Activated CD4-positive, alpha-beta T cell treated with anti-CD3 and anti-CD28 coated beads, Interleukin-10, Interleukin-2, amounts not matched to agents 100 ng/mL and 50 ng/mL, durations not matched to agents 16 hours and 8 hours (primary cell): Measurements from ENCODE around the gene SMIM22.
"Not testable (repeated sequence)": the region's sequence is repeated elsewhere in the genome, so short reads cannot be mapped to it uniquely, and the experiment has no call there.

Experiments
- DNase-seq: peaks from one replicate; pipeline ENCODE4 v3.0.0-alpha.2; 2020

SMIM22 gene

DNA sequence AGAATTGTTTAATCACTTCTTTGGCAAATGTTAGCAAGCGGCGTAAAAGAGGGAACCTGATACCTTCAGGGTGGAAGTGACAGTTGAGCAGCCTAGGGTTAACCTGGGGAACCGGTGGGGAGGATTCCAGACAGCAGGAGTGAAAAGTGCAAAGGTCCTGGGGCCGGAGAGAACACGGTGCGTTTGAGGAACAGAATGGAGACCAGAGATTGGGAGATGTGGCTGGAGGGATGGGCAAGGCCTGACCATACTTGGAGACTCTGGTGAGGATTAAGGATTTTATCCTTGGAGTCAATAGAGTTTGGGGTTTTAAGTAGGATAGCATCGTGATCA is 25.9 kb upstream of the SMIM22 start:
- DNase-seq: no peak

GRCh38 chr16:4771646-4772045 is 23.5 kb upstream of the SMIM22 start:
- no peak for DNase-seq

GRCh38 chr16:4772351-4772750 is 22.8 kb upstream of the SMIM22 start:
- DNase-seq: no peak

DNA sequence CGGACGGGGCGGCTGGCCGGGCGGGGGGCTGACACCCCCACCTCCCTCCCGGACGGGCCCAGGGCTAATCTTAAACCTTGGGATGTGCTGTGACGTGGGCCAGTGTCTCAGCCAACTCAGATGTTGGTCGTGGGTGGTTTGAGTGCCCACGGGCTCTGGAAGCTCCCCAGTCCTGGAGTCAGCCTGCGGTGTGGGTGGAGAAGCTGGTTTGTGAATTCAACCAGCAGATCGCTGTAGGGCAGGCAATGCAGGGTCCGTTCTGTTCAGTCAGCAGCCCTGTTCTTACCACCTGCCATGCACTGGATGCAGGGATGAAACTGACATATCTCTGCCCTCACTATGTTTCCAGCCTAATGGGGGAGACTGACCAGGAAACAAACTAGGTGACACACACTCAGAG is 20.2 kb upstream of the SMIM22 start:
- no peak for DNase-seq

GRCh38 chr16:4776141-4776705 is 18.9 kb upstream of the SMIM22 start:
- DNase-seq: no peak

DNA sequence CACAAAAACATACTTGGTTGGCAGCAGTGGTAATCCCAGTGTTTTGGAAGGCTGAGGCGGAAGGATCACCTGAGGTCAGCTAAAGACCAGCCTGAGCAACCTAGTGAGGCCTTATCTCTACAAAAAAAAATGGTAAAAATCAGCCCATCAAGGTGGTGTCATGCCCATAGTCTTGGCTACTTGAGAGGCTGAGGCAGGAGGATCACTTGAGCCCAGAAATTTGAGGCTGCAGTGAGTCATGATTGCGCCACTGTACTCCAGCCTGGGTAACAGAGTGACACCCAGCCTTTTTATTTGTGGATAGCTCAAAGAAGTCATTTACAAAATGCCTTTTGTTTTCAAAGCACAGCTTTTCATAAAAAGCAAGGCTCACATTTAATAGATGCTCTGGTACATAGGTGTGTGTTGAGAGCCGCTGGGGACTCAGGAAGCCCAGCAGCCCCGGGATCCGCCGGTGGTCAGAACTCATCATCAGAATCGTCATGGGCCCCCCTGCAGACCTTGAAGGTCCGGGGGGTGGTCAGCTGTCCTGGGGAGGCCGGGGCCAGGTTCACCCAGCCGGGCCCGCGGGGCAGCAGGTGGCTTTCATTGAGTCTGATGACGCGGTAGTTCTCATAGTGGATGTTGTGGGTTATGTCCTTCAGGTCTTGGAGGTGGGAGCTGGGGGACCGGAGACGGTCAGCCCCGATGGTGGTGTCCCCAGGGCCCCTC is 17.7 kb upstream of the SMIM22 start:
- DNase-seq: no peak

- DNase-seq: no peak
Observed at GRCh38 chr16:4778050-4778392, 17.1 kb upstream of the SMIM22 start.

- DNase-seq: no peak
Observed at GRCh38 chr16:4780235-4780634, 14.9 kb upstream of the SMIM22 start.

GRCh38 chr16:4783251-4783950 is 11.8 kb upstream of the SMIM22 start:
- DNase-seq: no peak

DNA sequence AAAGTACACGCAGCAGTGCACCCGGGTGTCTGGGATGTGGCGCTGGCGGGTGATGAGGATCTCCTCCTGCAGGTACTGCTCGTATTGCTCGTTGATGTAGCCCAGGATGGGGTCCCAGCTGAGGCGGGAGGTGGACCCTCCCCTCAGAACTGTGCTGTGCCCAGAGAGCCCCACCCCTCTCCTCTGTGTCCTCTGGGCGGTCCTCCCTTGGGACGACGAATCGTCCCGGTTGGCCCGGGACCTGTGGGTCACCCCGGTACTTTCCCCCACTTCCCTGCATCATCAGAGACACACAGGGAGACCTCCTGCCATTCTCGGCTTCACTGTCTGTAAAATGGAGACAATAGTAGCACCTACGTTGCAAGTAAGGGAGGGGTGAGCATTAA is 11.2 kb upstream of the SMIM22 start:
- no peak for DNase-seq

- DNase-seq: not testable (repeated sequence)
Observed at GRCh38 chr16:4784444-4784987, 10.7 kb upstream of the SMIM22 start.

DNA sequence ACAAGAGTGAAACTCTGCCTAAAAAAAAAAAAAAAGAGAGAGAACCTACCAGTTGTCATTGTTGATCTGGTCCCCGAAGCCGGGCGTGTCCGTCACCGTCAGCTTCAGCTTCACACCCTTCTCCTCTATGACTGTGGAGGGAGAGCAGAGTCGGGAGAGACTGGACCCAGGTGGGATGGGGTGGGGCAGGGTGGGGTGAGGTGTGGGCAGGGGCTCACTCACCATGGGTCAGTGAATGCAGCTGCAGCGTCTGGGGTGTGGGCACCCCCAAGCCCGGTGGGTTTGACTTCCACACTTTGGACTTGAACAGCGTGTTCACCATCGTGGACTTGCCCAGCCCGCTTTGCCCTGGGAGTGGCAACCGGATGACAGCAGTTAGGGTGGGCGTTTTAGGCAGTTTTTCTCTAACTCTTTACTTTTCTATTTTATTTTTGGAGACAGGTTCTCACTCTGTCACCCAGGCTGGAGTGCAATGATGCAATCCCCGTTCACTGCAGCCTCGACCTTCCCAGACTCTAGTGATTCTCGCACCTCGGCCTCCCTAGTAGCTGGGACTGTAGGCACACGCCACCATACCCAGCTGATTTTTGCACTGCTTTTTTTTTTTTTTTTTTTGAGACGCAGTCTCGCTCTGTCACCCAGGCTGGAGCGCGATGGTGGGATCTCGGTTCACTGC is 9.3 kb upstream of the SMIM22 start:
- DNase-seq: no peak

- DNase-seq: no peak
Observed at GRCh38 chr16:4787068-4787467, 8.1 kb upstream of the SMIM22 start.

DNA sequence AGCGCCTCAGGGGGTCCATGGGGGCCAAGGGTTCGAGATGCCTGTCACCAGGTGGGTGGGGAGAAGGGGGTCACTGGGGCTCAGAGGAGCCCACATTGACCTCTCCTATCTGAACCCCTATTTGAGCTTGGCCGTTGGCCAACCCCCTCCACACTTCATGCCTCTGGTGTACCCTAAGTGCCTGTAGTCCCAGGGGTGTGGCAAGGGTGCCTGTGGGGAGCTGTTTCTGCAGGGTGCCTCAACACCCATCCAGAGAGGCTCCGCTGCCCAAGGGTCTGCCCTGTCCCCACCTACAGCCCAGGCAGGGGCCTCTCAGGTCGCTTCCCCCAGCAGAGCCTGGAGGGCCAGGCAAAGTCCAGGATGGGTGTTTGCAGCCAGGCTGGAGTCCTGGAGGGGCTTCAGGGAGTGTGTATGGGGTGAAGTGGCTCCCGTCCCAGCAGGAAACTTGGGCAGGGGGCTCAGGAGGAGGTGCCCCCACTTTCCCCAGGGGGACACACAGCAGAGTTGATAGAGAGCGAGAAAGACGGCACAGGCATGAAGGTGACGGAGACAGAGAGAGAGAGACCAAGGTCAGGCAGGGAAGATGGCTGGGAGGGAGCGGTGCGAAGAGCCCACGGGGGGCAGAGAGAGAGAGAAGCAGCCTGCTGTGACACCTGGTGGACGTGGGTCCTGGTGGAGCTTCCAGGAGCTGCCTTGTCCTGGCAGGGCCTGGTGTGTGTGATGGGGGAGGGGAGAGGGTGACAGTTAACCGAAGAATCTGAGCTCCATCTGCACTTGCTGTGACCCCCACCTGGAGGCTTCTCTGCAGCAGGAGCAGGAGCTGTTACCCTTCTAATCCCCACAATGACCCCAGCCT is 7.3 kb upstream of the SMIM22 start, which contains the start of gene SEPTIN12:
TSS of gene SEPTIN12 (minus strand) at position 719 of the 856 bp plus-strand sequence. CDS start at position 19, 700 bp downstream.
- no peak for DNase-seq

DNA sequence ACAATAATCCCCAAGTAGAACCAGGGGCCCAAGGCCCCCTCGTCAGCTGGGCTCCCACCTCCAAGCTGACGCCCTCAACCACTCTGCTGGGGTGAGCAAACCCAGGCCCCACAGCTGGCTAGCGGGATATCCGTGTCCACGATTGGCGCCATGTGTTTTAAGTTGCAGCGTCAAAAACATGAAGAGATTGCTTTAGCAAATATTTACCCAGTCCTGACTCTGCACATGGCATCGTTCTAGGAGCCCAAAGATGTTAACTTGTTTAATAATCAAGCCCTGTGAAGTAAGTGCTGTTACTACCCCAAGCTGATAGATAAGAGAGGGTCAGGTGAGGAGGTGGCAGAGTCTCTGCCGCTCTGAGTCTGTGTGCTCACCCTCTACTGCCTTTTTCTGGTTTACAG is 6.7 kb upstream of the SMIM22 start:
- DNase-seq: no peak

- DNase-seq: no peak
Observed at GRCh38 chr16:4788910-4789309, 6.3 kb upstream of the SMIM22 start.

DNA sequence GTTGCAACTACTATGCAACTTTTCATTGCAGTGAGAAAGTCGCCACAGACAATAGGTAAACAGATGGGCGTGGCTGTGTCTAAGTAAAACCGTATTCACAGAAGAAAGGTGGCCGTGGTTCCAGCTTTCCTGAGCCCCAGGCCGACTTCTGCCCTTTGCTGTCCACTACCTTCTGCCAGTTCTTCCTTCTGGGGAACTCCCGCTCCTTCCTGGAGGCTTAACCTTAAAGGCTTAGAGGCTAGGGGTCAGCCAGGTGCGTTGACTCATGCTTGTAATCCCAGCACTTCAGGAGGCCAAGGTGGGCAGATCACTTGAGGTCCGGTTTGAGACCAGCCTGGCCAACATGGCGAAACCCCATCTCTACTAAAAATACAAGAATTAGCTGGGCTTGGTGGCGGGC is 4.9 kb upstream of the SMIM22 start:
- DNase-seq: no peak

DNA sequence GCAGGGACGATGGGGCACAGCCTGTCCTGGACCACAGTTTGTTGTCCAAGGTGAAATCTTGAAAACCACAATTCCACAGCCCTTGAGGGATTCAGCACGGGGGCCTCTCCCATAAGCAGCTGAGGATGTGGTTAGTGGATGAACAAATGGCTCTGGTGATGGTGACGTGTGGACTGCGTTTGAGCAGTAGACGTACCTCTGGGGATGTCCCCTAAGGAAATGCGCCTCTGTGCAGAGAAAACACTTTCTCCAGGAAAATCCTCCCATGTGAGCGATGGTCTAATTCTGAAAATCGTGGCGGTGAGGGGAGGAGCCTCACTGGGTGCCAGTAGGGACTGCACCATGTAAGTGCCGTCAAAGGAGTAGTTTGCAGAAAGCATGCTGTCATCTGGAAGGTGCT is 4.3 kb upstream of the SMIM22 start:
- DNase-seq: no peak

DNA sequence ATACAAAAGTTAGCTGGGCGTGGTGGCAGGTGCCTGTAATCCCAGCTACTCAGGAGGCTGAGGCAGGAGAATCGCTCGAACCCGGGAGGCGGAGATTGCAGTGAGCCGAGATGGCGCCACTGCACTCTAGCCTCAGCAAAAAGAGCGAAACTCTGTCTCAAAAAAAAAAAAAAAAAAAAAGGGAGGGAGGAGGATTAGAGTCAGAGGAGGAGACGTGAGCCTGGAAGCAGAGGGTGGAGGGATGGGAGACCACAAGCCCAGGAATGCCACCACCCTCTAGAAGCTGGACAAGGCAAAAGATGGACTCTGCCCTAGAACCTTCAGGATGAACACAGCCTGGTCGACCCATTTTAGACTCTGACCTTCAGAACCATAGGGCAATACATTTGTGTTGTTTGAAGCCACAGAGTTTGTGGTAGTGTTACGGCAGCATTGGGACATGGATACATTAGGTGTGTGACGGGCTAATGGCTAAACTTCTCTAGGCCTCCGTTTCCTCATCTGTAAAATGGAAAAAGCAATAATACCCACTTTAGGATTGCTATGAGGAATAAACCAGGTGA is 2.1 kb upstream of the SMIM22 start:
- no peak for DNase-seq

- DNase-seq: no peak
Observed at GRCh38 chr16:4795828-4796572, 831 bp downstream of the SMIM22 start.

DNA sequence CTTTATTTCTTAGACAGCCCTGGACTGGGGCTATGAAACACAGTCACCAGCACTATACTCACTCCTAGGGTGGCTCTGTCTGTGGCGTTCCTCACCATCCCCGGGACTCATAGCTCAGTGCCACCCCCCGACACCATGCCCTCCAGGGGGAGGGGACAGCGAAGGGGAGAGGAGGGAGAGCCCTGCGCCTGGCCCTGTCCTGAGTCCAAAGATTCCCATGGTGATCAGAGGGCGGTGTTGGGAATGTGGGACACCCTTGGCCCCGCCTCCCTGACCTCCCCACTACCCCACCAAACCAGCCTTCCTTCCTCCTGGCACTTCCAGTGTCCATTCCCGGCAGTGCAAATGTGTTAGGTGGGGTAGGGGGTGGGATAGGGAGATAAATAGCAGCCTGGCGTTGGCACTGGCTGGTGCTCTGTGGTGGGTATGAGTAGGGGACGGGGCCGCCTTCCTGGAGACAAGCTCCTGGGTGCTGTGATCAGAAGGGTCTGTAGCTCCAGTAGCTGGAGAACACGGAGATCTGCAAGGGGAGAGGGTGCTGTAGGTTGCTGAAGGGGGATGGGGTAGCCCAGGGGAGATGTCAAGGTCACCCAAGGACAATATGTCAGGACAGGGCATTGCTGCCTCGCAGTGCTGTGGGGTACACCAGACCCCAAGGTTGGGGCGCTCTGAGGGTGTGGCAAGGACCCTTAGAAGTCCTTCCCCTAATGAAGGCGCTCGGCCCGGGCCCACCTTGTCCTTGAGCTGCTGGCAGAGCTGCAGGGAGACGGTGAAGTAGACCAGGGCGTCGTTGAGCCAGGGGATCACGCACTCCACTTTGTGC is 2.0 kb downstream of the SMIM22 start:
- DNase-seq: no peak
